Measurements from ENCODE around the gene CATSPERE. TPM values are rescaled to one million over a fixed set of nuclear protein-coding genes. Genes with fewer than 3 reads are reported as not detected.
A peak's percentile ranks its signal among the peaks of the same experiment; 100 is the strongest.

The CATSPERE gene
- total and polyA plus RNA-seq, 3 experiments from 2014 or later, result 0.24 to 0.68 (median 0.64) TPM

DNA sequence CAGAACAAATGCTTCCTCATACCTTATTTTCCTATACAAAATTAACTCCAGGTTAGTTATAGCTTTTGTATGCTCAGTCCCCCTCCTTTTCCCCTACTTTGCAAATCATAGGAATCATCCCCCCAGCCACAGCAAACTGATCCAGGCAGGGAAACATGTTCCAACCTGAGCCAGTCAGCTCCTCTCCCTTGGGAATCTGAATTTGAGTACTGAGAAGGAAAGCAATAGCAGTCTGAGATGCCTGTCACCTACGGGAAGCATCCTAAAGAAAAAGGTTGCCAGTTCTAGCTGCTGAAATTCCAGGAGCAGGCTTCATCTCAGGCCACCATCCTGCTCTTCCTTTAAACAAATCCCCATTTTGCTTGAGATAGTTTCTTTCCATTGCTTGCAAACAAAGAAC is 16.2 kb upstream of the CATSPERE start:
- H3K27me3 ChIP-seq (ENCODE audit: insufficient read depth, low read length, poor library complexity, severe bottlenecking), result no peaks in the 10 kb centered on the region
- no peaks in the 10 kb centered on the region for H3K9me3 ChIP-seq (ENCODE audit: low read length)
- Mint-ChIP-seq H3K9me3 (no peaks in the 10 kb centered on the region), H3K36me3 (peaks cover 0 to 41% (median 3%) of the 10 kb centered on the region in 3 donors), H3K27me3 (no peaks in the 10 kb centered on the region), H3K4me3 (peak overlapping the region in 3 of 7 donors; percentile 37 to 49 (median 46)), H3K4me1 (peaks cover 67 to 82% (median 81%) of the 10 kb centered on the region in 3 donors), H3K27ac (peak overlapping the region in 5 of 8 donors; percentile 22 to 66 (median 43))
- CTCF ChIA-PET, result interaction anchor here (0.7 kb wide), 1 partner anchor 728 kb away, joined by 3 read pairs; no protein-coding TSS in a partner anchor
- no peak for DNase-seq
- POLR2A ChIA-PET, result no interaction called here
- H3K4me1 ChIP-seq (ENCODE audit: insufficient read depth, low read length), result peaks cover 42% of the 10 kb centered on the region
- H3K27ac ChIP-seq (ENCODE audit: low read depth, low read length), result no peak overlapping the region
- H3K4me3 ChIP-seq (ENCODE audit: low read length), result no peak overlapping the region
- no peaks in the 10 kb centered on the region for H3K36me3 ChIP-seq (ENCODE audit: insufficient read depth, low read length)

DNA sequence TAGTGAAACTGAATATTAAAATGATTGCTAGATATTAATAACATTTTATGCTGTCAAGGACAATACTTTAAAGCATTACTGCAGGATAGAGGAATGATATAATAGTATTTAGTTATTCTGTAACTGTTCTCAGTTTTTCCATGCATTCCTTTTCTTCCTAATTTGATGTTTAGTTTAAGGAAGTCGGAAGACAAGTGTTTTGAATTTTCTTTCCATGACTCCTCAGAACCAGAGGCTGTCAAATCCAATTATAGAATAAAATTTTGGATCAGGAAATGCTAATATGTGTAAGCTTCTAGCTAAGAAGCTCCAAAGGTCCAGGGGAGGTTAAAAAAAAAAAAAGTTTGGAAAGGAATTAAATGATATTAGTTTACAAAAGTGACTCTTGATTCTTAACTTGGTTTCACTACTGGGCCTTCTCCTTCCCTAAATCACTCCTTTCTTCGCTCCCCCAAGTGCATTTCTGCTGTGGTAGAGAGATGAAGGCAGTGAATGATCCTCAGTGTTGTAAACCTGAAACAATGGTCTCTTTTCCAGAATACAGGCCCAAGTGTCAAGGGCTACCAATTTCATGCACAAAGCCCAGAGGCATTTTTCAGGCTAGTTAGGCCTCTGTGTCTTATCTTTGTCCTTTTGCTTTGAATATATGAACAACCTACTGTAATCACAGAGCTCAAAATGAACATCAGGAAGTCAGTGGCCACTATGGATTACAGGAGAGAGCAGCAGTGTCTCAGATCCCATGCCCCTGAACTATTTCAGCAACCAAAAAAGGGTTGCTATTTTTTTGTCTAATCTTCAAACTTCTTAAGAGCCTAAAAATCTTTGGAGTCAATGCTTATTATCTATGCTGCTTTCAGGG is 15.5 kb upstream of the CATSPERE start:
- no peak overlapping the region for H3K27ac ChIP-seq (ENCODE audit: low read depth, low read length)
- H3K9me3 ChIP-seq (ENCODE audit: low read length), result no peaks in the 10 kb centered on the region
- ChIA-PET CTCF (no interaction called here), POLR2A (no interaction called here)
- H3K27me3 Mint-ChIP-seq, result no peaks in the 10 kb centered on the region
- no peak overlapping the region for H3K4me3 ChIP-seq (ENCODE audit: low read length)
- no peak for DNase-seq
- H3K36me3 Mint-ChIP-seq, result peaks cover 0 to 48% (median 3%) of the 10 kb centered on the region in 3 donors
- H3K27ac Mint-ChIP-seq, result peak overlapping the region in 7 of 8 donors; percentile 29 to 92 (median 69)
- peaks cover 70 to 82% (median 81%) of the 10 kb centered on the region in 3 donors for H3K4me1 Mint-ChIP-seq
- H3K36me3 ChIP-seq (ENCODE audit: insufficient read depth, low read length), result no peaks in the 10 kb centered on the region
- no peaks in the 10 kb centered on the region for H3K27me3 ChIP-seq (ENCODE audit: insufficient read depth, low read length, poor library complexity, severe bottlenecking)
- no peaks in the 10 kb centered on the region for H3K9me3 Mint-ChIP-seq
- peak overlapping the region in 5 of 7 donors; percentile 8 to 55 (median 46) for H3K4me3 Mint-ChIP-seq
- H3K4me1 ChIP-seq (ENCODE audit: insufficient read depth, low read length), result peaks cover 48% of the 10 kb centered on the region

DNA sequence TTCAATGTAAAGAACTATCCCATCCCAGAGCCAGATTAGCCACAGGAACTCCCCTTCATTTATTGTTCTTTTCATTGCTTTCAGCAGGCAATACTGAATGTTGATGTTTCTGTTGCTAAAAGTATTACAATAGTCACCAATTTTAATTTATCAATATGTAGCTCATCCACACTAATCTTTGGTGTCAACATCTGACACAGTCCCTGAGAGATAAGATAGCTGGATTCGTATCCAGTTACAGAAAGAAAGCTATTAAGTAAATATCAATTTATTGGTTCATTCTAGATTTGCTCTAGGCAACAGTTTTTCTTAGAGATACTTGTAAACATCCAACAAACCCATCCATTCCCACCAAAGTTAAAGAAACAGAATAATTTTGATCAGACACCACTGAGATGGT is 14.0 kb upstream of the CATSPERE start:
- peaks cover 71 to 84% (median 82%) of the 10 kb centered on the region in 3 donors for H3K4me1 Mint-ChIP-seq
- Histone ChIP-seq H3K36me3 (ENCODE audit: insufficient read depth, low read length) (no peaks in the 10 kb centered on the region), H3K4me1 (ENCODE audit: insufficient read depth, low read length) (peaks cover 48% of the 10 kb centered on the region), H3K27ac (ENCODE audit: low read depth, low read length) (no peak overlapping the region), H3K4me3 (ENCODE audit: low read length) (no peak overlapping the region), H3K27me3 (ENCODE audit: insufficient read depth, low read length, poor library complexity, severe bottlenecking) (no peaks in the 10 kb centered on the region), H3K9me3 (ENCODE audit: low read length) (no peaks in the 10 kb centered on the region)
- peaks cover 0 to 3% of the 10 kb centered on the region in 2 donors for H3K27me3 Mint-ChIP-seq
- no peaks in the 10 kb centered on the region for H3K9me3 Mint-ChIP-seq
- no peak for DNase-seq
- ChIA-PET CTCF (interaction anchor here (3.6 kb wide), 1 partner anchor 148 kb away, joined by 10 read pairs; no protein-coding TSS in a partner anchor), POLR2A (no interaction called here)
- peaks cover 0 to 52% (median 3%) of the 10 kb centered on the region in 3 donors for H3K36me3 Mint-ChIP-seq
- H3K27ac Mint-ChIP-seq, result peak overlapping the region in 4 of 8 donors; percentile 11 to 58 (median 34)
- H3K4me3 Mint-ChIP-seq, result peak overlapping the region in 3 of 7 donors; percentile 20 to 34 (median 20)

DNA sequence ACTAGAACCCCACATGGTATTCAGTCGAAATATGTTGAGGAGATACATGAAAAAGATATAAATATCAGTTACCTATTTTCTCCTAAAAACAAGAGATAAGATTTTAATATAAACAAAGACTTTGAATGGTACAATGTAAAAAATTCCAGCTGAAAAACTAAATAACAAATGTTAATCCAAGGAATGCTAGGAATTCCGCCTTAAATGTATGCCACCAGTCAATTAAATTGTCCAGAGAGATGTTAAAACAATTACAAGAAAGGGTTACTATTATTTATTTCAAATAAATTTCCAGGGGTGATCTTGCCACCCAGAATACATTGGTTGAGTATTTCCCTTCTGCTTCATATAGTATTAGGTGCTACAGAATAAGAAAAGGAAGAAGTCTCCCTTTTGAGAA is 13.5 kb upstream of the CATSPERE start:
- Mint-ChIP-seq H3K9me3 (no peaks in the 10 kb centered on the region), H3K27ac (peak overlapping the region in 6 of 8 donors; percentile 3 to 58 (median 26)), H3K4me1 (peaks cover 71 to 83% (median 82%) of the 10 kb centered on the region in 3 donors), H3K4me3 (peak overlapping the region in 4 of 7 donors; percentile 20 to 44 (median 28)), H3K36me3 (peaks cover 0 to 49% (median 3%) of the 10 kb centered on the region in 3 donors), H3K27me3 (peaks cover 0 to 3% of the 10 kb centered on the region in 2 donors)
- Histone ChIP-seq H3K4me3 (ENCODE audit: low read length) (no peak overlapping the region), H3K9me3 (ENCODE audit: low read length) (no peaks in the 10 kb centered on the region), H3K27ac (ENCODE audit: low read depth, low read length) (no peak overlapping the region), H3K36me3 (ENCODE audit: insufficient read depth, low read length) (no peaks in the 10 kb centered on the region), H3K4me1 (ENCODE audit: insufficient read depth, low read length) (peaks cover 53% of the 10 kb centered on the region), H3K27me3 (ENCODE audit: insufficient read depth, low read length, poor library complexity, severe bottlenecking) (no peaks in the 10 kb centered on the region)
- DNase-seq, result no peak
- ChIA-PET POLR2A (no interaction called here), CTCF (interaction anchor here (3.6 kb wide), 1 partner anchor 148 kb away, joined by 10 read pairs; no protein-coding TSS in a partner anchor)

DNA sequence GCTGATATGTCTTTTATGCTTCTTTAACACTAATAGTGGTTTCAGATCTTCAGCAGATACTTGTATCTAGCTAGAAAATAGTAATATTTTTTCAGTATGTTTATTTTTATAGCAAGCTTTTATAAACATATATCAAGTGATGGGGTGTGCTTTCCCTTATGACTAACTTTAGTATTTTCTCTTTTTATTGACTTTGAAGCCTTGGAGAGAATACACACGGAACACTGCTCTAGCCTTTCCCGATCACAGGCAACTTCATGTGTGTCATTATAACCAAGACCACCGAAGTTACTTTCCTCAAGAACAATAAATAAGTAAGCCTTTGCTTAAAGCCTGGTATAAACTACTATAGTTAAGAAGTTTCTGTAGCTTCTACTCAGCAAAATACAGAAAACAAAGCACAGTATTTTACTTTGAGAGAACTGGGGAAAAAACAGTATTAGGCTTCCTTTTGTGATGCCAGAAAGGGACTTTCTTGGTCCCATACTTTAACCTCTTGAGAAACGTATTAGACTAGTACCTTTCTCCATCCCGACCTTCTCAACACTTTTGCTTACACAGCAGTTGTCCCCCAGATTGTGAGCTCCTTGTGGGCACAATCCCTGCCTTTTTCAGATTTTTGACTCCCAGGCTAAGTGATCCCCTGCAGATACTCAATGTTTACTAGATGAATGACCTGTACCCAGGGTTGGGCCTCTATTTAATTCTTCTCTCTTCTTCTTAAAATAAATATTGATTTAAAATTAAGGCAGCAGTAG is 12.6 kb upstream of the CATSPERE start:
- Mint-ChIP-seq H3K36me3 (peaks cover 0 to 44% (median 3%) of the 10 kb centered on the region in 3 donors), H3K9me3 (no peaks in the 10 kb centered on the region), H3K27ac (peak overlapping the region in 6 of 8 donors; percentile 18 to 67 (median 44)), H3K4me3 (peak overlapping the region in 6 of 7 donors; percentile 39 to 63 (median 42)), H3K27me3 (peaks cover 0 to 3% of the 10 kb centered on the region in 2 donors), H3K4me1 (peaks cover 66 to 81% (median 74%) of the 10 kb centered on the region in 3 donors)
- no peaks in the 10 kb centered on the region for H3K36me3 ChIP-seq (ENCODE audit: insufficient read depth, low read length)
- H3K27me3 ChIP-seq (ENCODE audit: insufficient read depth, low read length, poor library complexity, severe bottlenecking), result no peaks in the 10 kb centered on the region
- H3K4me3 ChIP-seq (ENCODE audit: low read length), result no peak overlapping the region
- CTCF ChIA-PET, result interaction anchor here (3.6 kb wide), 1 partner anchor 149 kb away, joined by 10 read pairs; no protein-coding TSS in a partner anchor
- H3K27ac ChIP-seq (ENCODE audit: low read depth, low read length), result no peak overlapping the region
- POLR2A ChIA-PET, result no interaction called here
- no peaks in the 10 kb centered on the region for H3K9me3 ChIP-seq (ENCODE audit: low read length)
- peaks cover 55% of the 10 kb centered on the region for H3K4me1 ChIP-seq (ENCODE audit: insufficient read depth, low read length)
- no peak for DNase-seq

DNA sequence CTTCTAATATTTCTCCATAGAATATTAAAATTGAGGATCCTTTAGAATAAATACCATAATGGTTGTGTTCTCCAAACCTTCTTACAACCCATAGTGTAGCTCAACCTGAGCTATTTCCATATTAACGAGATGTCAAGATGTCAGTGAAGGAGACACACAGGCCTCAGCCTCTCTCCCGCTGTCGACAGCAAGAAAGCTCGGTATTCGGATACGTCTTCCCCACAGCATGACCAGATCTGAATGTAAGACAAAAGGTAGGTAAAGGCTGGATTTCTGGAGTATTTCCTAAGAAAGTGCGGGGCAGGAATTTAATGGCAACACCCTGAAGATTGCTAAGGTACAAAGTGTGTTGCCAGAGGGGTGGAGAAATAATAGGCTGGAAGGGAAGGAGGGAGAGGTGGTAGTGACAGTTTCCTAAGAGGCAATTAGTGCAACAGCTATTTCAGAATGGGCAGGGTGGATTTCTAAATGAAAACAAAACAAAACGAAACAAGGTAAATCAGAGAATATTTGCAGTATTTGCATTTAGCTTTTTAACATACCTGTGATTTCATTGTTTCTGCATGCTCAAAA is 11.1 kb upstream of the CATSPERE start:
- Mint-ChIP-seq H3K4me1 (peaks cover 58 to 73% (median 65%) of the 10 kb centered on the region in 3 donors), H3K4me3 (peak overlapping the region; percentile 89 to 99 (median 96)), H3K9me3 (no peaks in the 10 kb centered on the region), H3K27ac (peak overlapping the region; percentile 95 to 99 (median 98)), H3K36me3 (peaks cover 0 to 36% (median 2%) of the 10 kb centered on the region in 3 donors), H3K27me3 (peaks cover 0 to 3% of the 10 kb centered on the region in 2 donors)
- POLR2A ChIA-PET, result interaction anchor here (0.8 to 1.4 kb wide), 2 partner anchors 12 to 27 kb away, joined by 3 to 4 read pairs; no protein-coding TSS in a partner anchor
- CTCF ChIA-PET, result interaction anchor here (3.6 kb wide), 1 partner anchor 151 kb away, joined by 10 read pairs; no protein-coding TSS in a partner anchor
- Histone ChIP-seq H3K27me3 (ENCODE audit: insufficient read depth, low read length, poor library complexity, severe bottlenecking) (no peaks in the 10 kb centered on the region), H3K4me1 (ENCODE audit: insufficient read depth, low read length) (peaks cover 51% of the 10 kb centered on the region), H3K36me3 (ENCODE audit: insufficient read depth, low read length) (no peaks in the 10 kb centered on the region), H3K4me3 (ENCODE audit: low read length) (peak overlapping the region; percentile 52), H3K27ac (ENCODE audit: low read depth, low read length) (peak overlapping the region; percentile 97), H3K9me3 (ENCODE audit: low read length) (no peaks in the 10 kb centered on the region)
- DNase-seq, result no peak

All from CD8-positive, alpha-beta memory T cell (primary cell).